MM.1S (cell line): Measurements from ENCODE around the gene MSMP.

Experiments used
- DNase-seq: peaks from one replicate; pipeline ENCODE4 v3.0.0-alpha.2; 2015
- H2AFZ ChIP-seq: fragments of 300-600 bp; sonication (generic); 2 replicates; pipeline ENCODE4 v1.6.0; 2016; ENCODE audit warnings: antibody characterized with exemption, low read length
- H3F3A ChIP-seq: fragments of 300-600 bp; sonication (generic); 2 replicates; pipeline ENCODE4 v1.6.1; 2016; ENCODE audit warnings: mild to moderate bottlenecking, antibody characterized with exemption, low read length, moderate library complexity, mixed read lengths; ENCODE audit not compliant: insufficient read depth
- H3K27ac ChIP-seq: fragments of 300-600 bp; sonication (generic); 2 replicates; pipeline ENCODE4 v1.5.1; 2016; ENCODE audit warnings: mild to moderate bottlenecking, low read length
- H3K27me3 ChIP-seq: fragments of 300-600 bp; sonication (generic); replicated peaks from 2 replicates; pipeline ENCODE4 v1.6.0; 2016; ENCODE audit warnings: low read length; ENCODE audit not compliant: insufficient read depth
- H3K36me3 ChIP-seq: fragments of 300-600 bp; sonication (generic); replicated peaks from 2 replicates; pipeline ENCODE4 v1.6.1; 2016; ENCODE audit warnings: mild to moderate bottlenecking, low read length, mixed read lengths; ENCODE audit not compliant: insufficient read depth
- H3K4me1 ChIP-seq: fragments of 300-600 bp; sonication (generic); 2 replicates; pipeline ENCODE4 v1.6.1; 2016; ENCODE audit warnings: low read length, mixed read lengths
- H3K4me2 ChIP-seq: fragments of 300-600 bp; sonication (generic); 2 replicates; pipeline ENCODE4 v1.6.0; 2016; ENCODE audit warnings: low read depth, low read length
- H3K4me3 ChIP-seq: fragments of 300-600 bp; sonication (generic); 2 replicates; pipeline ENCODE4 v1.5.1; 2016; ENCODE audit warnings: low read length, mixed read lengths
- H3K79me2 ChIP-seq: fragments of 300-600 bp; sonication (generic); 2 replicates; pipeline ENCODE4 v1.6.1; 2016; ENCODE audit warnings: mixed run types, low read length, mixed read lengths
- H3K9ac ChIP-seq: fragments of 300-600 bp; sonication (generic); 2 replicates; pipeline ENCODE4 v1.6.1; 2016; ENCODE audit warnings: low read length, mixed read lengths
- H3K9me2 ChIP-seq: fragments of 300-600 bp; sonication (generic); replicated peaks from 2 replicates; pipeline ENCODE4 v1.6.1; 2016; ENCODE audit warnings: mild to moderate bottlenecking, low read length, mixed read lengths; ENCODE audit not compliant: insufficient read depth
- H3K9me3 ChIP-seq: fragments of 300-600 bp; sonication (generic); replicated peaks from 2 replicates; pipeline ENCODE4 v1.6.1; 2016; ENCODE audit warnings: mild to moderate bottlenecking, low read length, mixed read lengths; ENCODE audit not compliant: insufficient read depth
- H4K20me1 ChIP-seq: fragments of 300-600 bp; sonication (generic); 2 replicates; pipeline ENCODE4 v1.6.1; 2016; ENCODE audit warnings: mild to moderate bottlenecking, low read length, moderate library complexity, mixed read lengths; ENCODE audit not compliant: insufficient read depth
- EZH2 ChIP-seq: fragments of 300-600 bp; sonication (generic); optimal IDR thresholded peaks from 2 replicates; pipeline ENCODE3; 2017; ENCODE audit warnings: low read depth, mild to moderate bottlenecking, antibody characterized with exemption, low read length, mixed read lengths
- EZH2phosphoT487 ChIP-seq: fragments of 300-600 bp; sonication (generic); IDR thresholded peaks from 2 replicates; pipeline ENCODE4 v1.6.1; 2018; ENCODE audit warnings: antibody characterized with exemption, low read length
- TF ChIP-seq, protein P1 (sequence below): fragments of 300-600 bp; sonication (generic); IDR thresholded peaks from 2 replicates; pipeline ENCODE4 v1.5.1; 2016; ENCODE audit warnings: antibody characterized with exemption, low read length, mixed read lengths

MSMP gene

GRCh38 chr9:35750256-35750531, 3.9 kb downstream of the MSMP start:
- H3K9me3 ChIP-seq = no peaks in the 10 kb centered on the region
- H3K4me2 ChIP-seq = peak overlapping the region; percentile 77
- no peaks in the 10 kb centered on the region for H3K27me3 ChIP-seq
- 0 out of 2 replicates have a peak, but pooled peaks cover 5% of the 10 kb centered on the region for H3K36me3 ChIP-seq
- no peak for DNase-seq
- H3K9ac ChIP-seq = peak overlapping the region; percentile 85; the same call in 1 of the 2 replicates
- H4K20me1 ChIP-seq = peaks cover 11% of the 10 kb centered on the region
- peak overlapping the region; percentile 96 for H3K4me3 ChIP-seq
- peaks cover 20% of the 10 kb centered on the region for H3K4me1 ChIP-seq
- peaks cover 14% of the 10 kb centered on the region for H3F3A ChIP-seq
- peaks cover 52% of the 10 kb centered on the region for H3K79me2 ChIP-seq
- H2AFZ ChIP-seq = no peak overlapping the region
- peak overlapping the region; percentile 50; the same call in 1 of the 2 replicates for H3K27ac ChIP-seq
- H3K9me2 ChIP-seq = no peaks in the 10 kb centered on the region
- TF ChIP-seq, protein P1, sequence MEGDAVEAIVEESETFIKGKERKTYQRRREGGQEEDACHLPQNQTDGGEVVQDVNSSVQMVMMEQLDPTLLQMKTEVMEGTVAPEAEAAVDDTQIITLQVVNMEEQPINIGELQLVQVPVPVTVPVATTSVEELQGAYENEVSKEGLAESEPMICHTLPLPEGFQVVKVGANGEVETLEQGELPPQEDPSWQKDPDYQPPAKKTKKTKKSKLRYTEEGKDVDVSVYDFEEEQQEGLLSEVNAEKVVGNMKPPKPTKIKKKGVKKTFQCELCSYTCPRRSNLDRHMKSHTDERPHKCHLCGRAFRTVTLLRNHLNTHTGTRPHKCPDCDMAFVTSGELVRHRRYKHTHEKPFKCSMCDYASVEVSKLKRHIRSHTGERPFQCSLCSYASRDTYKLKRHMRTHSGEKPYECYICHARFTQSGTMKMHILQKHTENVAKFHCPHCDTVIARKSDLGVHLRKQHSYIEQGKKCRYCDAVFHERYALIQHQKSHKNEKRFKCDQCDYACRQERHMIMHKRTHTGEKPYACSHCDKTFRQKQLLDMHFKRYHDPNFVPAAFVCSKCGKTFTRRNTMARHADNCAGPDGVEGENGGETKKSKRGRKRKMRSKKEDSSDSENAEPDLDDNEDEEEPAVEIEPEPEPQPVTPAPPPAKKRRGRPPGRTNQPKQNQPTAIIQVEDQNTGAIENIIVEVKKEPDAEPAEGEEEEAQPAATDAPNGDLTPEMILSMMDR = no peak
- TF ChIP-seq EZH2 (no peak), EZH2phosphoT487 (no peak)

DNA sequence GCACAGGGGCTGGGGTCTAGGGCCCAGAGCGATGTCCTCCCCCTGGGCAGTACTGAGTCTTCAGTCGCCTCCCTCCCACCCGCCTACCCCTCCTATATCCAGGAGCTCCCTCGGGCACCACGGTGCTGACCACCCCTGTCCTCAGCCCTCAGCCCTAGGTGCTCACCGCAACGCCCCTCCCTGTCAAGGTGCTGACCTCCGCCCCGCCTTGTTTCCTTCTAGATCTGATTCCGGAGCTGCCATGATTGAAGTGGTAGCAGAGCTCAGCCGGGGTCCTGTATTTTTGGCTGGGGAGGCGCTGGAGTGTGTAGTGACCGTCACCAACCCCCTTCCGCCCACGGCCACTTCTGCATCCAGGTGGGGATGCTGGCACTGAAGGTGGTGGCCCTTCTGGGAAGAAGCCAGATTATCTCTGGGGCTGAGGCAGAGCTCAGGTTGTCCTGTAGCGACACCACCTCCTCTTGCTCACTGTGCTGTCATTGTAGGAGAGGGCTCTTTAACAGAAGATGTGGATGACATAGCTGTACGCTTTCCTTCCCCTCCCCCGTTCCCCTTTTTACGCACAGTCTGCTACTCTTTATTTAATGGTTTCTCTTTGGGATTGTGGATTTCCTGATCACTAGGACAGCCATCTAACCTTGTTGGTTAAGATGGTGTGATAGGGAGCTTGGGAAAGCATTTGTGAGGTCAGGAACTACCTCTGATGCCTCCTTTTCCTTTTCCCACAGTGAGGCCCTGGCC, 4.4 kb downstream of the MSMP start:
- Histone ChIP-seq H3F3A (peaks cover 14% of the 10 kb centered on the region), H4K20me1 (peaks cover 11% of the 10 kb centered on the region), H3K79me2 (peaks cover 56% of the 10 kb centered on the region), H3K9ac (peak overlapping the region; percentile 85), H3K36me3 (0 out of 2 replicates have a peak, but pooled peaks cover 5% of the 10 kb centered on the region), H3K27ac (peak overlapping the region; percentile 50; the same call in 1 of the 2 replicates), H3K4me1 (peaks cover 20% of the 10 kb centered on the region), H3K27me3 (no peaks in the 10 kb centered on the region), H3K9me3 (no peaks in the 10 kb centered on the region), H3K4me2 (peak overlapping the region; percentile 77), H3K4me3 (peak overlapping the region; percentile 96), H3K9me2 (no peaks in the 10 kb centered on the region), H2AFZ (peak overlapping the region; percentile 73)
- no peak for TF ChIP-seq EZH2phosphoT487
- TF ChIP-seq EZH2 = no peak
- TF ChIP-seq, protein P1 = no peak
- DNase-seq = peak; percentile 55

DNA sequence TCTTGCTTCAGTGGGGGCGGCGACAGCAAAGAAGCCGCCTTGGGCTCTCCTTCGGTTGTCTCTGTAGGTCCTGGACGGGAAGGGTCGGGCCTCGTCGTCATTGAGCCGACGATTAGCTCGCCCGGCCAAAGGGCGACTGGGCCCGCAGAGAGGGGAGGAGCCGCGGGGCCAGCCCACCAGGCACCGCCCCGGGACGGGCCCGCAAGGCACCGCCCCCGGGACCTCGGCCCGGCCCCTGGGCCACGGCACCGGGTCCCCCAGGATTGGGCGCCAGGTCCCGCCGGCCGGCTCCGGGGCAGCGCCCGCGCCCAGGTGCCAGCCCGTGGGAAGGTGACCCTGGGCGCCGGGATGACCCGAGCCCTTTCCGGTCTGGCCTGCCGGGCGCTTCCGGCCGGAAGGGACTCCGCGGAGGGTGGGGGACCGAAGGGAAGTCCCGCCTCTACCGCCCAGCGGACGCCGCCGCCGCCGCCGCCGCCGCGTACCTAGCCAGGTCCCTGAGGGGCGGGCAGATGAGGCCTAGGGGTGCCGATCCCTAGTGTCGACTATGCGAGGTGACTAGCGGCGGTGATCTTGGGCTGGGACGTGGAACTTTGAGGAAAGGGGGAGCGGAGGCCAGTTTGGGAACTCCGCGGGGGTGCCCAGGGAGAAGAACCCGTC, 5.1 kb downstream of the MSMP start, which contains the start of the genes GBA2 and RGP1:
Gene GBA2, minus strand, starts transcription at position 371 of the 657 bp plus-strand sequence. CDS start 524 bp downstream, outside the sequence.
Gene RGP1, plus strand, starts transcription at position 430 of the 657 bp plus-strand sequence. CDS start 469 bp downstream, outside the sequence.
- Histone ChIP-seq H4K20me1 (peaks cover 11% of the 10 kb centered on the region), H3F3A (peaks cover 14% of the 10 kb centered on the region), H3K9me3 (no peaks in the 10 kb centered on the region), H3K9me2 (no peaks in the 10 kb centered on the region), H3K79me2 (peaks cover 63% of the 10 kb centered on the region), H3K4me1 (peaks cover 20% of the 10 kb centered on the region), H3K27ac (peak within 1 kb of the TSS; percentile 50; the same call in 1 of the 2 replicates), H3K36me3 (0 out of 2 replicates have a peak, but pooled peaks cover 5% of the 10 kb centered on the region), H3K4me2 (peak within 1 kb of the TSS; percentile 97), H3K27me3 (no peaks in the 10 kb centered on the region), H2AFZ (peak within 1 kb of the TSS; percentile 73), H3K9ac (peak within 1 kb of the TSS; percentile 85), H3K4me3 (peak within 1 kb of the TSS; percentile 96)
- TF ChIP-seq EZH2phosphoT487 = no peak
- TF ChIP-seq, protein P1 = no peak
- TF ChIP-seq EZH2 = no peak
- DNase-seq = peak; percentile 81
